Astrocyte (in vitro differentiated cells and primary cell): ENCODE results near the gene ST8SIA6.

Experiments used
- CTCF ChIP-seq: IDR thresholded peaks from 2 replicates; pipeline ENCODE4 v1.5.1; 2011; ENCODE audit warnings: low read depth, mild to moderate bottlenecking, inconsistent platforms, low read length, moderate library complexity; ENCODE audit not compliant: insufficient read depth
- EZH2 ChIP-seq: IDR thresholded peaks from 2 replicates; pipeline ENCODE4 v1.6.1; 2012; ENCODE audit warnings: mild to moderate bottlenecking, low read length, inconsistent platforms; ENCODE audit not compliant: insufficient read depth

DNA sequence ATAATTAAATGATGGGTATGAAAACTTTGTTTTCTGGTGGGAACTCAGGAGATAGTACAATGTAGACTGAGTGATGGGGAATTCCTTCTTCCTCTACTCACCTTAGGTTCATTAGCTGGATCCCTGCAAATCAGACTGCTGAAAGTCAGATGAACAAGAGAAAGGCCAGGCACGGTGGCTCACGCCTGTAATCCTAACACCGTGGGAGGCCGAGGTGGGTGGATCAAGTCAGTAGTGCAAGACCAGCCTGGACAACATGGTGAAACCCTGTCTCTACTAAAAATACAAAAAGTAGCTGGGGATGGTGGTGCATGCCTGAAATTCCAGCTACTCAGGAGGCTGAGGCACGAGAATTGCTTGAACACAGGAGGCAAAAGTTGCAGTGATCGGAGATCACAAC is 28.7 kb upstream of the ST8SIA6 start:
- TF ChIP-seq EZH2: no peak
- no peak for TF ChIP-seq CTCF
